ENCODE results near the gene SUPT3H.

SUPT3H gene

GRCh38 chr6:45175272-45175671 lies 202.5 kb downstream of the SUPT3H start:
- no peak for TF ChIP-seq CTCF (IDR thresholded peaks at IDR 0.05; ENCODE audit: low read depth, low read length, missing control alignments)
- H3K4me3 ChIP-seq (replicated peaks; ENCODE audit: low read depth, low read length), result no peak overlapping the region
- DNase-seq (ENCODE audit: extremely low read depth, low read depth), result no peak

GRCh38 chr6:45174045-45174444 lies 203.7 kb downstream of the SUPT3H start:
- H3K4me3 ChIP-seq (replicated peaks; ENCODE audit: low read depth, low read length), result no peak overlapping the region
- DNase-seq (ENCODE audit: extremely low read depth, low read depth), result no peak
- TF ChIP-seq CTCF (IDR thresholded peaks at IDR 0.05; ENCODE audit: low read depth, low read length, missing control alignments), result no peak

GRCh38 chr6:45171380-45171779 lies 206.4 kb downstream of the SUPT3H start:
- no peak overlapping the region for H3K4me3 ChIP-seq (replicated peaks; ENCODE audit: low read depth, low read length)
- TF ChIP-seq CTCF (IDR thresholded peaks at IDR 0.05; ENCODE audit: low read depth, low read length, missing control alignments), result no peak
- no peak for DNase-seq (ENCODE audit: extremely low read depth, low read depth)

- DNase-seq (ENCODE audit: extremely low read depth, low read depth), result no peak
- TF ChIP-seq CTCF (IDR thresholded peaks at IDR 0.05; ENCODE audit: low read depth, low read length, missing control alignments), result no peak
- no peak overlapping the region for H3K4me3 ChIP-seq (replicated peaks; ENCODE audit: low read depth, low read length)
Observed at GRCh38 chr6:45170309-45170708, 207.4 kb downstream of the SUPT3H start.

DNA sequence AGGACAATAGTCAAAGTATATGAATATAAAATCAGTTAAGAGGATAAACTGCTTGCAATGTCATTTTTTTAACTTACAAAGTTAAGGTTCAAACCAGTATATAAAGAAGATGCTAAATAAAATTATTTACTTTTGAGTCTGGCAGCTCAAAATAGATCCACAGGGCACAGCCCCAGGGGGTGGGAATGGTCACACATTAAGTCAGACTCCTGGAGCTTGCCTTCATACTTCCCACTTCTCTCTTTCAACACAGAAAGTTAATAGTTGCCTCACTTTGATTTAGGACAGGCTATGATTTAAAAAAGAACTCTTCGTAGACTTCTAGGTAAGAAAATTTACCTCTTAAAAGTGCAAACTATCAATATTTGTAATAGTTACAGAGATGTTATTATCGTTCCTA lies 207.9 kb downstream of the SUPT3H start:
- no peak overlapping the region for H3K4me3 ChIP-seq (replicated peaks; ENCODE audit: low read depth, low read length)
- no peak for DNase-seq (ENCODE audit: extremely low read depth, low read depth)
- TF ChIP-seq CTCF (IDR thresholded peaks at IDR 0.05; ENCODE audit: low read depth, low read length, missing control alignments), result no peak

DNA sequence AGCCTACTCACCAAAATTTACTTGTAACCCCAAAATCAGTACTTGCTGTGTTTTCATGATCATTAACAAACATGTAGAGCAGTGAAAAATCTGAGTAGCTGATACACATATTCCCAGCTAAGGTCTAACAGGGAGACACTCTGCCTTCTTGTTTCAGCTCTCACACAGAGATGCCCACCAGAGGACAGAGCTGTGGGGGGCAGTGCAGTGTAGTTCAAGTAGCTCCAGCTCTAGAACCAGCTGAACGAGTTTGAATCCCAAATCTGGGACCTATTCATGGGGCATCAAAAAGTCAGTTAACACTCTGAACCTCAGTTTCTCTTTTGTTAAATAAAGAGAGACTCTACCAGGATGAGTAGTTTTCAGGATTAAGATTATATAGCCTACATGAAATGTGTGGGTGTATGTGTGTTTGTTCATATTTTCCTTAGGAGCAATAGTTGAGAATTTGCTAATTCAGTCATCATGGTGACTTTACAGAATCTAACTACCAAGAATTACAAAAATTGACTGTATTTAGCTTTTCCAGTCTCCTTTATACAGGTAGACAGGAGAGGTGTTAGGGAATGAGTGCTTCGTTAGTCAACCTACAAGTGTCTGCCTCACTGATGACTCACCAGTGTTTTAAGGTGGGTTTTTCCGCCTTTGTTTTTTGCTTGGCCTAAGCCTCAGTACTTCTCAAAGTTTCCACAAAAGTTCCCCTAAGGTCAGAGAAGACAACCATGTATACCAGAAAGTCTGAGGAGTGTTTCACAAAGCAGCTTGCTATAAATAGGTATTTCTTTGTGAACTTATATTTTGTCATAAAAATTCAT lies 213.6 kb downstream of the SUPT3H start:
- H3K4me3 ChIP-seq (replicated peaks; ENCODE audit: low read depth, low read length), result no peak overlapping the region
- no peak for TF ChIP-seq CTCF (IDR thresholded peaks at IDR 0.05; ENCODE audit: low read depth, low read length, missing control alignments)
- DNase-seq (ENCODE audit: extremely low read depth, low read depth), result no peak

- no peak for TF ChIP-seq CTCF (IDR thresholded peaks at IDR 0.05; ENCODE audit: low read depth, low read length, missing control alignments)
Observed at GRCh38 chr6:45160305-45160704, 217.4 kb downstream of the SUPT3H start.

More at GRCh38 chr6:45160305-45160704, 217.4 kb downstream of the SUPT3H start:
- no peak overlapping the region for H3K4me3 ChIP-seq (replicated peaks; ENCODE audit: low read depth, low read length)
- DNase-seq (ENCODE audit: extremely low read depth, low read depth), result no peak
